ENCODE results near the gene LAYN. TPM values are rescaled to one million over a fixed set of nuclear protein-coding genes. Genes with fewer than 3 reads are reported as not detected.

LAYN gene
- total RNA-seq, 4 donors from 2014 or later = 5.6 to 19.7 (median 10.3) TPM

DNA sequence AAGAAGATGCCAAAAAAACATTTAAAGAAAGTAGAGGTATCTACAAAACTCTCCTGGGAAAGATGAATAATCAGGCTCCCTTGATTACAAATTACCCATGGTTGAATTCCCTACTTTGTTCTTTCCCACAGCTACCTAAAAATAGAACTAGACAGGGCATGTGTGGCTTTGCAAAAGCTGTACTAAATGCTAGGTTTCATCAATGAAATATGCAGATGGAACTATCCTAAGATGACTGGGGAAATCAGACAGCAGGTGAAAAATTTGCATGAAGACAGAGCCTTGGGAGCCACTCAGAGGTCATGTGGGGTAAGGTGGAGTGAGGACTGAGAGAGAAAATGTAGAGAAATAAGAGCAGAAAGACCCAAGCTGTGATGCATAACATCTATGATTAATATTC lies 14.7 kb downstream of the LAYN start:
- TF ChIP-seq, protein P1, sequence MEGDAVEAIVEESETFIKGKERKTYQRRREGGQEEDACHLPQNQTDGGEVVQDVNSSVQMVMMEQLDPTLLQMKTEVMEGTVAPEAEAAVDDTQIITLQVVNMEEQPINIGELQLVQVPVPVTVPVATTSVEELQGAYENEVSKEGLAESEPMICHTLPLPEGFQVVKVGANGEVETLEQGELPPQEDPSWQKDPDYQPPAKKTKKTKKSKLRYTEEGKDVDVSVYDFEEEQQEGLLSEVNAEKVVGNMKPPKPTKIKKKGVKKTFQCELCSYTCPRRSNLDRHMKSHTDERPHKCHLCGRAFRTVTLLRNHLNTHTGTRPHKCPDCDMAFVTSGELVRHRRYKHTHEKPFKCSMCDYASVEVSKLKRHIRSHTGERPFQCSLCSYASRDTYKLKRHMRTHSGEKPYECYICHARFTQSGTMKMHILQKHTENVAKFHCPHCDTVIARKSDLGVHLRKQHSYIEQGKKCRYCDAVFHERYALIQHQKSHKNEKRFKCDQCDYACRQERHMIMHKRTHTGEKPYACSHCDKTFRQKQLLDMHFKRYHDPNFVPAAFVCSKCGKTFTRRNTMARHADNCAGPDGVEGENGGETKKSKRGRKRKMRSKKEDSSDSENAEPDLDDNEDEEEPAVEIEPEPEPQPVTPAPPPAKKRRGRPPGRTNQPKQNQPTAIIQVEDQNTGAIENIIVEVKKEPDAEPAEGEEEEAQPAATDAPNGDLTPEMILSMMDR (IDR thresholded peaks at IDR 0.05) = no peak
- no peak for TF ChIP-seq POLR2AphosphoS5 (IDR thresholded peaks at IDR 0.05)
- no peak for TF ChIP-seq EP300 (IDR thresholded peaks at IDR 0.05; ENCODE audit: low read depth)
- TF ChIP-seq POLR2A (IDR thresholded peaks at IDR 0.05) = no peak
- in situ Hi-C loops (cut with MboI; ENCODE audit: low pct_ligation_motif_present in 1 of 4, low pct_unique_long_range_greater_than_20kb in 1 of 4, low sequenced_read_pairs in 3 of 4) = no loop called here
- peaks cover 0 to 3% (median 1%) of the 10 kb centered on the region in 4 donors for H3K4me1 ChIP-seq
- H3K36me3 ChIP-seq = no peaks in the 10 kb centered on the region
- no peak for DNase-seq
- no peaks in the 10 kb centered on the region for H3K9me3 ChIP-seq
- no peak overlapping the region for H3K4me3 ChIP-seq
- intact Hi-C loops (cut with DNase I; ENCODE audit: low total_unique reads) = no loop called here
- H3K27ac ChIP-seq = no peak overlapping the region
- no peaks in the 10 kb centered on the region for H3K27me3 ChIP-seq

DNA sequence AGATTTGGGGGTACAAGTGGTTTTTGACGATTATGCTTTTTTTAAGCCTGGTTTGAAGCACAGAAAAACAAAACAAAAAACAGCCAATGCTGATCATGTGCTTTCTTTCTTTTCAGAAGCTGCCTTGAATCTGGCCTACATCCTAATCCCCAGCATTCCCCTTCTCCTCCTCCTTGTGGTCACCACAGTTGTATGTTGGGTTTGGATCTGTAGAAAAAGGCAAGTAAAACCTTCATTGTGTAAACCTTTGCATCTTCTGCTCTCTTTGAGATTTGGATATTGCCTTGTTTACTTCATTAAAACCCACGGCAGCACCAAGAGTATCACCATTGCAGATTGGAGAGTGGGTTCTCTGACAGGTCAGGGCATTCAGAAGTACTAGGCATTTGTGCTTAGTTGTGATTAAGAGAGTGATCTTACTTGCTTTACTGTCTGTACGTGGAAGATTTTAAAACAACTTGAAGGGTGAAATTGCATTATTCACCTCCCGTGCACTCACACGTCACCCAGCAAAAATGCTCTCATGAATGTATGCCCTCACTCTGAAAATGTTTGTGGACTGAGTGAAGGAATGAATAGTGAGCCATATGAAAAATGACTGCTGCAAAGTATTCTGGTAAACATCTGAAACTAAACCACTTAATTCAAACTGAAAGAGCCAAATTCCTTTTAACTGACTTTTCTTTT lies 17.0 kb downstream of the LAYN start:
- TF ChIP-seq EP300 (IDR thresholded peaks at IDR 0.05; ENCODE audit: low read depth) = no peak
- peak; percentile 39 to 49 (median 44) for TF ChIP-seq POLR2AphosphoS5 (IDR thresholded peaks at IDR 0.05)
- peaks cover 0 to 3% (median 1%) of the 10 kb centered on the region in 4 donors for H3K4me1 ChIP-seq
- no peak for DNase-seq
- peak overlapping the region; percentile 58 to 77 (median 66) for H3K27ac ChIP-seq
- no peak overlapping the region for H3K4me3 ChIP-seq
- H3K27me3 ChIP-seq = no peaks in the 10 kb centered on the region
- H3K36me3 ChIP-seq = no peaks in the 10 kb centered on the region
- intact Hi-C loops (cut with DNase I; ENCODE audit: low total_unique reads) (no loop called here), in situ Hi-C loops (cut with MboI; ENCODE audit: low pct_ligation_motif_present in 1 of 4, low pct_unique_long_range_greater_than_20kb in 1 of 4, low sequenced_read_pairs in 3 of 4) (no loop called here)
- 49 to 70% methylated on average over 5 of the region's 5 CpGs for WGBS, 2 donors (ENCODE audit: low coverage in 1 of 2)
- H3K9me3 ChIP-seq = no peaks in the 10 kb centered on the region

DNA sequence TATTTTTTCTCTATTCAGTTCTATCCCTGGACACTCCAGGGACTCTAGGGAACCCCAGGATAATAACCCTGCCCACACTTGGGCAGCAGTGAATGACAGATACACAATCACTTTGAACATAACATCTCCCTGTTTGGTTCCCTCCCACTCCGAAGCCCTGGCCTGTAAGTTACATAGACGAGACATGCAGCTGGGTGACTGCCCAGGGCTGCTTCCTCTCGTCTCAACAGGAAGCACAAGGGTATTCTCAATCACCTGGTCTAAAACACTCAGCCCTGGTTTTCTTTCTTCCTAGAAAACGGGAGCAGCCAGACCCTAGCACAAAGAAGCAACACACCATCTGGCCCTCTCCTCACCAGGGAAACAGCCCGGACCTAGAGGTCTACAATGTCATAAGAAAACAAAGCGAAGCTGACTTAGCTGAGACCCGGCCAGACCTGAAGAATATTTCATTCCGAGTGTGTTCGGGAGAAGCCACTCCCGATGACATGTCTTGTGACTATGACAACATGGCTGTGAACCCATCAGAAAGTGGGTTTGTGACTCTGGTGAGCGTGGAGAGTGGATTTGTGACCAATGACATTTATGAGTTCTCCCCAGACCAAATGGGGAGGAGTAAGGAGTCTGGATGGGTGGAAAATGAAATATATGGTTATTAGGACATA lies 19.4 kb downstream of the LAYN start:
- intact Hi-C loops (cut with DNase I; ENCODE audit: low total_unique reads) = loop anchor here (10.0 kb wide), 1 partner anchor 285 kb away; no protein-coding TSS in a partner anchor
- Histone ChIP-seq H3K27me3 (no peaks in the 10 kb centered on the region), H3K4me1 (peaks cover 0 to 3% (median 1%) of the 10 kb centered on the region in 4 donors), H3K9me3 (no peaks in the 10 kb centered on the region), H3K4me3 (no peak overlapping the region), H3K36me3 (no peaks in the 10 kb centered on the region), H3K27ac (peak overlapping the region in 1 of 4 donors; percentile 25)
- DNase-seq = no peak
- WGBS, 2 donors (ENCODE audit: low coverage in 1 of 2) = 58 to 83% methylated on average over 5 to 11 of the region's 11 CpGs
- no peak for TF ChIP-seq POLR2A (IDR thresholded peaks at IDR 0.05)
- TF ChIP-seq, protein P1 (IDR thresholded peaks at IDR 0.05) = no peak
- no peak for TF ChIP-seq POLR2AphosphoS5 (IDR thresholded peaks at IDR 0.05)
- TF ChIP-seq EP300 (IDR thresholded peaks at IDR 0.05; ENCODE audit: low read depth) = no peak
- in situ Hi-C loops (cut with MboI; ENCODE audit: low pct_ligation_motif_present in 1 of 4, low pct_unique_long_range_greater_than_20kb in 1 of 4, low sequenced_read_pairs in 3 of 4) = no loop called here

DNA sequence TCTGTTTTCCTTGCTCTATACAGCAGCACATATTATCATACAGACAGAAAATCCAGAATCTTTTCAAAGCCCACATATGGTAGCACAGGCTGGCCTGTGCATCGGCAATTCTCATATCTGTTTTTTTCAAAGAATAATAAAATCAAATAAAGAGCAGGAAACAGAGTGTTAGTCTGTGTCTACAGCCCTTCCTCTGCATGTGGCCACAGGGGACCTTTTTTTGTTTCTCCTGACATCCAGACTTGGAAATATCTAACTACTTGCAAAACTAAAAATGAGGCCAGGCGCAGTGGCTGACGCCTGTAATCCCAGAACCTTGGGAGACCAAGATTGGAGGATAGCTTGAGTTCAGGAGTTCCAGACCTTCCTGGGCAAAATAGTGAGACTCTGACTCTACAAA lies 20.3 kb downstream of the LAYN start:
- H3K4me1 ChIP-seq = peaks cover 0 to 3% (median 1%) of the 10 kb centered on the region in 4 donors
- intact Hi-C loops (cut with DNase I; ENCODE audit: low total_unique reads) = loop anchor here (10.0 kb wide), 1 partner anchor 284 kb away; no protein-coding TSS in a partner anchor
- in situ Hi-C loops (cut with MboI; ENCODE audit: low pct_ligation_motif_present in 1 of 4, low pct_unique_long_range_greater_than_20kb in 1 of 4, low sequenced_read_pairs in 3 of 4) = no loop called here

More for the DNA sequence above, 20.3 kb downstream of the LAYN start:
- Histone ChIP-seq H3K9me3 (no peaks in the 10 kb centered on the region), H3K27ac (no peak overlapping the region), H3K27me3 (no peaks in the 10 kb centered on the region), H3K36me3 (no peaks in the 10 kb centered on the region), H3K4me3 (no peak overlapping the region)
- WGBS, 2 donors (ENCODE audit: low coverage in 1 of 2) = 89 to 94% methylated on average over 3 of the region's 3 CpGs
- no peak for TF ChIP-seq POLR2A (IDR thresholded peaks at IDR 0.05)
- no peak for TF ChIP-seq POLR2AphosphoS5 (IDR thresholded peaks at IDR 0.05)
- TF ChIP-seq, protein P1 (IDR thresholded peaks at IDR 0.05) = no peak
- TF ChIP-seq EP300 (IDR thresholded peaks at IDR 0.05; ENCODE audit: low read depth) = no peak
- DNase-seq = no peak
